H9 (cell line): ENCODE results near the gene ACOT8. TPM values are rescaled to one million over a fixed set of nuclear protein-coding genes. Genes with fewer than 3 reads are reported as not detected.

Experiments used
- DNase-seq: peaks from one replicate; pipeline ENCODE4 v3.0.0-alpha.2; 2017
- H2AFZ ChIP-seq: one replicate; pipeline ENCODE4 v1.6.1; 2013; ENCODE audit warnings: mild to moderate bottlenecking, low read length, control low read depth, moderate library complexity
- H2AK5ac ChIP-seq: 2 replicates; pipeline ENCODE4 v1.6.1; 2013; ENCODE audit warnings: low read length, control low read depth, mixed read lengths; ENCODE audit not compliant: insufficient read length
- H2BK120ac ChIP-seq: one replicate; pipeline ENCODE4 v1.6.1; 2013; ENCODE audit warnings: low read depth, mild to moderate bottlenecking, low read length, control low read depth, inconsistent platforms; ENCODE audit not compliant: poor library complexity, severe bottlenecking
- H2BK12ac ChIP-seq: 2 replicates; pipeline ENCODE4 v1.6.1; 2013; ENCODE audit warnings: low read length, control low read depth, mixed read lengths, low read depth; ENCODE audit not compliant: insufficient read length
- H2BK15ac ChIP-seq: 2 replicates; pipeline ENCODE4 v1.6.1; 2013; ENCODE audit warnings: low read depth, low read length, control low read depth
- H2BK20ac ChIP-seq: one replicate; pipeline ENCODE4 v1.6.1; 2013; ENCODE audit warnings: low read depth, mild to moderate bottlenecking, low read length, control low read depth, inconsistent platforms; ENCODE audit not compliant: poor library complexity, severe bottlenecking
- H2BK5ac ChIP-seq: 2 replicates; pipeline ENCODE4 v1.6.1; 2013; ENCODE audit warnings: low read length, control low read depth, mixed read lengths; ENCODE audit not compliant: insufficient read length
- H3K14ac ChIP-seq: 2 replicates; pipeline ENCODE4 v1.6.1; 2013; ENCODE audit warnings: low read length, control low read depth; ENCODE audit not compliant: insufficient read depth
- H3K18ac ChIP-seq: 2 replicates; pipeline ENCODE4 v1.6.1; 2013; ENCODE audit warnings: low read depth, mild to moderate bottlenecking, mixed read lengths, low read length, control low read depth; ENCODE audit not compliant: insufficient read length
- H3K23ac ChIP-seq: 2 replicates; pipeline ENCODE4 v1.6.1; 2013; ENCODE audit warnings: low read length, control low read depth, mixed read lengths, low read depth; ENCODE audit not compliant: insufficient read length
- H3K23me2 ChIP-seq: 2 replicates; pipeline ENCODE4 v1.6.1; 2013; ENCODE audit warnings: low read depth, mild to moderate bottlenecking, mixed read lengths, low read length, control low read depth; ENCODE audit not compliant: insufficient read length, poor library complexity, severe bottlenecking
- H3K27ac ChIP-seq: 2 replicates; pipeline ENCODE4 v1.5.1; 2013; ENCODE audit warnings: low read length, control low read depth, mixed read lengths, low read depth; ENCODE audit not compliant: insufficient read length
- H3K27me3 ChIP-seq: 2 replicates; pipeline ENCODE4 v1.6.1; 2013; ENCODE audit warnings: low read length, control low read depth, inconsistent platforms; ENCODE audit not compliant: insufficient read depth
- H3K4ac ChIP-seq: 2 replicates; pipeline ENCODE4 v1.6.1; 2013; ENCODE audit warnings: low read depth, mild to moderate bottlenecking, control low read depth, inconsistent platforms, low read length, moderate library complexity
- H3K4me1 ChIP-seq: 2 replicates; pipeline ENCODE4 v1.6.1; 2013; ENCODE audit warnings: low read length, control low read depth, inconsistent platforms; ENCODE audit not compliant: insufficient read depth
- H3K4me2 ChIP-seq: 2 replicates; pipeline ENCODE4 v1.6.1; 2013; ENCODE audit warnings: low read length, control low read depth, mixed read lengths; ENCODE audit not compliant: insufficient read length, insufficient read depth
- H3K56ac ChIP-seq: 2 replicates; pipeline ENCODE4 v1.6.1; 2013; ENCODE audit warnings: low read depth, mild to moderate bottlenecking, mixed read lengths, low read length, control low read depth; ENCODE audit not compliant: insufficient read length
- H3K79me1 ChIP-seq: 2 replicates; pipeline ENCODE4 v1.6.1; 2013; ENCODE audit warnings: low read depth, mild to moderate bottlenecking, moderate library complexity, low read length, control low read depth, inconsistent platforms; ENCODE audit not compliant: insufficient read depth, poor library complexity, severe bottlenecking
- H3K79me2 ChIP-seq: 2 replicates; pipeline ENCODE4 v1.6.1; 2013; ENCODE audit warnings: low read length, control low read depth, inconsistent platforms; ENCODE audit not compliant: insufficient read depth
- H3K9ac ChIP-seq: 2 replicates; pipeline ENCODE4 v1.6.1; 2013; ENCODE audit warnings: low read length, control low read depth, mixed read lengths; ENCODE audit not compliant: insufficient read length; ENCODE audit errors: extremely low read depth
- H3K9me3 ChIP-seq: one replicate; pipeline ENCODE4 v1.6.1; 2013; ENCODE audit warnings: low read depth, low read length, inconsistent platforms; ENCODE audit not compliant: control insufficient read depth
- H3T11ph ChIP-seq: one replicate; pipeline ENCODE4 v1.6.1; 2013; ENCODE audit warnings: mild to moderate bottlenecking, low read length, control low read depth, inconsistent platforms
- H4K20me1 ChIP-seq: one replicate; pipeline ENCODE4 v1.6.1; 2013; ENCODE audit not compliant: control insufficient read depth, insufficient read length, insufficient read depth
- H4K5ac ChIP-seq: 2 replicates; pipeline ENCODE4 v1.6.1; 2013; ENCODE audit warnings: low read depth, mild to moderate bottlenecking, mixed read lengths, low read length, control low read depth; ENCODE audit not compliant: insufficient read length
- H4K8ac ChIP-seq: replicated peaks from 2 replicates; pipeline ENCODE4 v1.6.1; 2013; ENCODE audit warnings: low read length, control low read depth, mixed read lengths, low read depth; ENCODE audit not compliant: insufficient read length
- H4K91ac ChIP-seq: 2 replicates; pipeline ENCODE4 v1.6.1; 2013; ENCODE audit warnings: low read depth, mild to moderate bottlenecking, moderate library complexity, mixed read lengths, low read length, control low read depth; ENCODE audit not compliant: insufficient read length
- H3K27ac Mint-ChIP-seq, 3 experiments: 2 replicates in 2 of 3; 3 replicates in 1 of 3; pipeline ENCODE4 v1.8.0; 2020 to 2021; ENCODE audit warnings: mixed read lengths in 3 of 3, mild to moderate bottlenecking in 1 of 3, moderate library complexity in 1 of 3
- H3K27me3 Mint-ChIP-seq: 2 replicates; pipeline ENCODE4 v1.8.0; 2021; ENCODE audit warnings: low read depth, mild to moderate bottlenecking, moderate library complexity, mixed read lengths
- H3K36me3 Mint-ChIP-seq, 3 experiments: 2 replicates in 2 of 3; 3 replicates in 1 of 3; pipeline ENCODE4 v1.8.0; 2020 to 2021; ENCODE audit warnings: low read depth in 3 of 3, mixed read lengths in 3 of 3; ENCODE audit not compliant: insufficient read depth in 1 of 3
- H3K4me1 Mint-ChIP-seq, 2 experiments: 2 replicates each; pipeline ENCODE4 v1.8.0; 2020; ENCODE audit warnings: mixed read lengths in 2 of 2
- H3K4me3 Mint-ChIP-seq, 2 experiments: 2 replicates in 1 of 2; 3 replicates in 1 of 2; pipeline ENCODE4 v1.8.0; 2020 to 2021; ENCODE audit warnings: mild to moderate bottlenecking in 2 of 2, mixed read lengths in 2 of 2, moderate library complexity in 1 of 2
- H3K9me3 Mint-ChIP-seq, 2 experiments: 2 replicates in 1 of 2; 3 replicates in 1 of 2; pipeline ENCODE4 v1.8.0; 2020; ENCODE audit warnings: mild to moderate bottlenecking in 2 of 2, mixed read lengths in 2 of 2, moderate library complexity in 1 of 2
- WGBS: extraction: QIAGEN DNeasy Blood & Tissue Kit; methylation state at CpG from one replicate; pipeline ENCODE4 v1.1.7; 2013; ENCODE audit warnings: missing lambda C conversion rate, low lambda C conversion rate, mixed read lengths; ENCODE audit not compliant: insufficient read length; ENCODE audit errors: extremely low coverage; 5-methylcytosine and 5-hydroxymethylcytosine counted together
- total RNA-seq: library from RNA; stranded (reverse); gene quantifications from 2 replicates; pipeline ENCODE4 v1.2.1, GENCODE V29; 2021
- TF ChIP-seq, protein P1 (sequence below): fragments of 200-600 bp; sonication (generic); conservative IDR thresholded peaks from 3 replicates; pipeline ENCODE4 v1.8.0; 2021; ENCODE audit warnings: antibody characterized with exemption, mild to moderate bottlenecking

The ACOT8 gene
- total RNA-seq, 1 experiment from 2014 or later: 26.7 TPM

DNA sequence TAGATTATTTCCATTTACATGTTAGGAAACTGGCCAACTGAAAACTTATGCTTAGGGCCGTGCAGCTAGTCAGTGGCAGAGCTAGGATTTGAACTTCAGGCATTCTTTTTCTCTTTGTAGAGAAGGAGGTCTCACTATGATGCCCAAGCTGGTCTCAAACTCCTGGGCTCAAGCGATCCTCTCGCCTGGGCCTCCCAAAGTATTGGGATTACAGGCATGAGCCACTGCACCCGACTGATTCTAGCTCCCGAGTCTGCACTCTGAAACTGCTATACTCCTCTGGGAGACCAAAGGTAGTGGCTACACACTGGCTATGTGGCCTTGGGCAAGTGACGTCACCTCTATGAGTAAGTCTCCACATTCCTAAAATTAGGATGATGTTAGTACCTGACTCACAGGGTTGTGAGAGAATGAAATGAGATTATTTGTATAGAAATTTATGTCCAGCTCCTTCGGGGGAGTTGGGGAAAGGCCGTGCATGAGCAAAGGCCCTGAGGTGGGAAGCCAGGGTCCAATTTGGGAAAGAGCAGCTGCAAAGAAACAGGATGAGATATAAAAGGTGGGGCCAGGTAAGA is 48.4 kb upstream of the ACOT8 start:
- no peak overlapping the region for H2BK20ac ChIP-seq
- no peak overlapping the region for H4K5ac ChIP-seq
- H2BK12ac ChIP-seq: no peak overlapping the region
- no peak overlapping the region for H2AFZ ChIP-seq
- no peak overlapping the region for H3K18ac ChIP-seq
- no peak for DNase-seq
- Mint-ChIP-seq H3K9me3 (no peaks in the 10 kb centered on the region), H3K36me3 (peaks cover 57 to 69% (median 60%) of the 10 kb centered on the region in 3 experiments; a peak in 6 of 7 replicates), H3K4me1 (peaks cover 8 to 16% of the 10 kb centered on the region in 2 experiments), H3K27me3 (no peaks in the 10 kb centered on the region), H3K27ac (no peak overlapping the region), H3K4me3 (no peak overlapping the region)
- no peaks in the 10 kb centered on the region for H4K20me1 ChIP-seq
- no peak overlapping the region for H4K8ac ChIP-seq
- no peaks in the 10 kb centered on the region for H3K79me2 ChIP-seq
- H3K9ac ChIP-seq: no peak overlapping the region
- TF ChIP-seq, protein P1, sequence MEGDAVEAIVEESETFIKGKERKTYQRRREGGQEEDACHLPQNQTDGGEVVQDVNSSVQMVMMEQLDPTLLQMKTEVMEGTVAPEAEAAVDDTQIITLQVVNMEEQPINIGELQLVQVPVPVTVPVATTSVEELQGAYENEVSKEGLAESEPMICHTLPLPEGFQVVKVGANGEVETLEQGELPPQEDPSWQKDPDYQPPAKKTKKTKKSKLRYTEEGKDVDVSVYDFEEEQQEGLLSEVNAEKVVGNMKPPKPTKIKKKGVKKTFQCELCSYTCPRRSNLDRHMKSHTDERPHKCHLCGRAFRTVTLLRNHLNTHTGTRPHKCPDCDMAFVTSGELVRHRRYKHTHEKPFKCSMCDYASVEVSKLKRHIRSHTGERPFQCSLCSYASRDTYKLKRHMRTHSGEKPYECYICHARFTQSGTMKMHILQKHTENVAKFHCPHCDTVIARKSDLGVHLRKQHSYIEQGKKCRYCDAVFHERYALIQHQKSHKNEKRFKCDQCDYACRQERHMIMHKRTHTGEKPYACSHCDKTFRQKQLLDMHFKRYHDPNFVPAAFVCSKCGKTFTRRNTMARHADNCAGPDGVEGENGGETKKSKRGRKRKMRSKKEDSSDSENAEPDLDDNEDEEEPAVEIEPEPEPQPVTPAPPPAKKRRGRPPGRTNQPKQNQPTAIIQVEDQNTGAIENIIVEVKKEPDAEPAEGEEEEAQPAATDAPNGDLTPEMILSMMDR: no peak
- no peak overlapping the region for H3K14ac ChIP-seq
- H3K27me3 ChIP-seq: no peaks in the 10 kb centered on the region
- no peaks in the 10 kb centered on the region for H3K79me1 ChIP-seq
- H3T11ph ChIP-seq: no peak overlapping the region
- H3K23ac ChIP-seq: no peak overlapping the region
- no peaks in the 10 kb centered on the region for H3K4me1 ChIP-seq
- H3K4me2 ChIP-seq: no peak overlapping the region
- H3K9me3 ChIP-seq: no peaks in the 10 kb centered on the region
- H2AK5ac ChIP-seq: no peak overlapping the region
- no peak overlapping the region for H3K27ac ChIP-seq
- WGBS: no CpG with 5 or more reads among the region's 8 CpGs
- no peak overlapping the region for H3K4ac ChIP-seq
- no peak overlapping the region for H2BK15ac ChIP-seq
- H4K91ac ChIP-seq: no peak overlapping the region
- H3K56ac ChIP-seq: no peak overlapping the region
- H2BK120ac ChIP-seq: no peak overlapping the region
- no peaks in the 10 kb centered on the region for H3K23me2 ChIP-seq
- H2BK5ac ChIP-seq: no peak overlapping the region
